ENCODE results near the gene HHATL.

HHATL gene

DNA sequence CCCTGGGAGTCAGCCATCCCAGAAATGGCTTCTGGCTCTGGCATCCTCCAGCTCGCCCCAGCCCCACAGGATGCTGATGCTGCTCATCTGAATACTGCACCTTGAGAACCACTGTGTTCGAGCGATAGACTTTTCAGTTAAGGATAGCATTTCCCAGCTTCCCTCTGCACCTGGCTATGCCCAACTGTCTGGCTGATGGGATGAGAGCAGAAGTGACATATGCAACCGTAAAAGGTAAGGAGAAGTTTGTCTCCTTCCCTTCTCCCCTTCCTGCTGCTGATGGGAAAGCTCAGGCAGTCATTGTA lies 9.7 kb upstream of the HHATL start:
- DNase-seq (ENCODE audit: low read depth) = no peak

DNA sequence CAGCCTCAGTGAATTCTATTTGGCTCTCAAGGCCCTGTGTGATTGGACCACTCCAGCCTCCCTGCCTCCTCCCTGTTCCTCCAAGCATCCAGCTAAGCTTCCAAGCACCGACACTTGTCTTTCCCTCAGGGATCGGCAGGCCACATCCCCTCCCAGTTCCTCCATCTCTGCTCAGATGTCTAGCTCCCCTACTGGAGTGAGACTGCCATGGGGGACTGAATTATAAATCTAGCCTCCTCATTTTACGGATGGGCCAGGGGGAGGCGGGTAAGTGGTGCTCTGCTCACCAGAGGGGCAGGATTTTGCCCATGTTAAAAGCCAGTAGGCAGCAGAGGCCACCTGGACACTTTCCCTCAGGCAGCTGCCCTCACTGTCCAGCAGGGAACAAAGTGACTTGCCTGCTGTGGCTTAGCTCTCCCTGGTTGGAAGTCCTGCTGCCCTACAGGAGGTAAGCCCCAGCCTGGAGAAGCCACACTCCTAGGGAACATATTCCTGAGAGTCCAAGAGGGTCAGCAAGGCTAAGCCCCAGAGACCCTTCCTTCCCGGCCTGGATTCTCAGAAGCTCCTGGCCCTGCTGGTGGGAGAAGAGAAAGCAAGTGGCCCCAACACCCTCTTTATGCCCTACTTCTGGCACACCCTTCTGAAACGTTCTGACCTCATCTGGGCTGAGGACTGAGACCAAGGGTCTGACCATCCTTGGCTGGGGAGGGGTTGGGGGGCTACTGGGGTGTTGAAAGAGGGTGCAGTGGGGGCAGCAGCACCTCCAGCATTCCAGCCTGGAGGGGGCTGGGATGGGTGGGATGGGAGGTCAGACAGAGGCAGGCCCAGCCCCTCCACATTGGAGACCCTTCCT lies 9.1 kb upstream of the HHATL start:
- DNase-seq (ENCODE audit: low read depth) = no peak

DNA sequence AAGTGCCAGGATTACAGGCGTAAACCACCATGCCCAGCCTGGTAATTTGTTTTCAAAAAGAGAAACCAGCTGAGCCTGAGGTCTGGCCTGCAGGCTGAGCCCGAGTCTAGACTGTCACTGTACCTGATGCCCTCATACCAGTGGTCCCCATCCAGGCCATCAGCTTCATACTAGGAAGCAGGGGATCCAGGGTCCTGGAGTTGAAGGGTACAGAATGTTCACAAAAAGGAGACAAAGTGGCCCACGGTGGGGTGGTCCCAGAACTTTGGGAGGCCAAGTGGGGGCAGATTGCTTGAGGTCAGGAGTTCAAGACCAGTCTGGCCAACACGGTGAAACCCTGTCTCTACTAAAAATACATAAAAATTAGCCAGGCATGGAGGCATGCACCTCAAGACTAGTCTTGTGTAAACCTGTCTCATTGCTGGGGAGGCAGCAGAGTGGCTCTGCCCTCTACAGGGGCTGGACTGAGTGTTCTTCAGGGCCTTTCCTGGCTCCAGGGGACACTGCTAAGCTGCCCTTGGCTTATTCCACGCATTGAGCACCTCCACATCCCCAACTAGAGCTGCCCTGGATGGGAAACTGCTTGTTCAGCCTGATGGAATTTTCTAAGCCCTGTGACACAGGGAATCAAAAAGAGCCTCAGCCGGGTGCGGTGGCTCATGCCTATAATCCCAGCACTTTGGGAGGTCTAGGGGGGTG lies 7.9 kb upstream of the HHATL start:
- no peak for DNase-seq (ENCODE audit: low read depth)

DNA sequence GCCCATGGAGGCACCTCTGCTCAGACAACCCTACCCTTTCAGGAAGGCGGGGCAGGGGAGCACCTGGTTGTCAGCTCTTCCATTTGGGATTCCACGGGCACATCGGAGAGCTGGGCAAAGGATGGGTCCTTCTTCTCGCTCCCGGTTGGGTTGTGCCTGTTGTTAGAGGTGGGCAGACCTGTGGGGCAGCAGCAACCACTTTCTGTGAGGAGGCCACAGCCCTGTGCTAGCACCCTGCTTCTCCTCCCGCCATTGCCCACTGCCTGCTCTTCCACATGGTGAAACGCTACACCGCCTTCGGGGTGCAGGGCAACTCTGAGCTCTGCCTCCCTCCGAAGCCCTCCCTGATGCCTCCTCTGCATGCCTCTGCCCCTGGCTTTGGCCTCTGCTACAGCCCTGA lies 7.0 kb upstream of the HHATL start:
- no peak for DNase-seq (ENCODE audit: low read depth)

DNA sequence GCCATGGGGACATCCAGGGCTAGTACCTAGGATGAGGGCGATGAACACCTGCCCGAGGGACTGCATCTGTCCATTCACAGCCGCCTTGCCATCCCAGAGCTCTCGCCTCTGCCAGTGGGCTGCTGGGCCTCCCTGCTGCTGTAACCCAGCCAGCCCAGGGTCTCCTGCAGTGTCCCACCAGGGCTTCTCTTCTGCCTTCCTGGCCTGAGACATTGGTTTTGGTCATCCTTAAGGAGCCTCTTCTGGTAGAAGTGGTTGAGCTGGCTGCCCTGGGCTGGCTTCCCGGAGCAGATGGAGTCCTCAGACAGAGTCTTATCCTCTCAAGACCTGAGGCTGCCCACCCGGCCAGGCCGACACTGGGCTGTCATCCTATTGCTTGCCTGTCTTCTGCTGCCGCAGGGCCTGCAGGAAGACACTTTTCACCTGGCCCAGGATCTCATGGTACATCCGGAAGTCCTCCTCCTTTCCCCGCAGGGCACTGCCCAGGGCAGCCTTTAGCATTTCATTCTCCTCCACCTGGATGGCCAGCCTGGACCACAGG lies 6.1 kb upstream of the HHATL start:
- DNase-seq (ENCODE audit: low read depth) = no peak

DNA sequence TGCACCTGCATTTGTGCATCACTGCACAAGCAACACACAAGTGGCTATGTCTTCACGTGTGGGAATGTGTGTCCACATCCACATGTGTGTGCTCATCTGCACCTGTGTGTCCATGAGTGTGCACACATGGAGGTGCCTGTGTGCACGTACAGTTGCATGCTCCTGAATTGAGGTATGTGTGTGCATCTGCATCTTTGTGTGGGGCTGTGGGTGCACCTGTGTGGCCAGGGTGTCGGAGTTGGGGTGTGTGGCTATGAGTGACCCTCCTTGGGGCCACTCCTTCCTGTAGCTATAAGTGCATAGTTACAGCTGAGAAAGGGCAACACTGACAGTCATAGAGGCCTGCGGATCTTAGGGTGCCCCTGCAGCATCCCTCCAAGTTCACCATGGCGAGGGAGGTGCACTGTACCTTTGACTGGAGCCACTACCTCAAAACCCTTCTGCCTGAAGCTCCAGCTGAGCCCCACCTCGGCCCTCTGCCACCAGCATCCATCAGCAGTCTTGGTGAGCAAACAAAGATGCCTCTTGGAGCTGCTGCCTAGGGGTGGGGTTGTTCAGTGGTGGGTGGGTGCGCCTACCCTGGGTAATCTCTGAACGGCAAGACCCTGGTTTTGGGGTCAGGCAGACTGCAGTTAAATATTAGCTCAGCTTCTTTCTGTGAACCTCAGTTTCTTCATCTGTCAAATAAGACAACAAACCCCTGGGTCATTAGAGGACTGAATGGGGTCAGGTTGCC lies 5.2 kb upstream of the HHATL start:
- DNase-seq (ENCODE audit: low read depth) = no peak

DNA sequence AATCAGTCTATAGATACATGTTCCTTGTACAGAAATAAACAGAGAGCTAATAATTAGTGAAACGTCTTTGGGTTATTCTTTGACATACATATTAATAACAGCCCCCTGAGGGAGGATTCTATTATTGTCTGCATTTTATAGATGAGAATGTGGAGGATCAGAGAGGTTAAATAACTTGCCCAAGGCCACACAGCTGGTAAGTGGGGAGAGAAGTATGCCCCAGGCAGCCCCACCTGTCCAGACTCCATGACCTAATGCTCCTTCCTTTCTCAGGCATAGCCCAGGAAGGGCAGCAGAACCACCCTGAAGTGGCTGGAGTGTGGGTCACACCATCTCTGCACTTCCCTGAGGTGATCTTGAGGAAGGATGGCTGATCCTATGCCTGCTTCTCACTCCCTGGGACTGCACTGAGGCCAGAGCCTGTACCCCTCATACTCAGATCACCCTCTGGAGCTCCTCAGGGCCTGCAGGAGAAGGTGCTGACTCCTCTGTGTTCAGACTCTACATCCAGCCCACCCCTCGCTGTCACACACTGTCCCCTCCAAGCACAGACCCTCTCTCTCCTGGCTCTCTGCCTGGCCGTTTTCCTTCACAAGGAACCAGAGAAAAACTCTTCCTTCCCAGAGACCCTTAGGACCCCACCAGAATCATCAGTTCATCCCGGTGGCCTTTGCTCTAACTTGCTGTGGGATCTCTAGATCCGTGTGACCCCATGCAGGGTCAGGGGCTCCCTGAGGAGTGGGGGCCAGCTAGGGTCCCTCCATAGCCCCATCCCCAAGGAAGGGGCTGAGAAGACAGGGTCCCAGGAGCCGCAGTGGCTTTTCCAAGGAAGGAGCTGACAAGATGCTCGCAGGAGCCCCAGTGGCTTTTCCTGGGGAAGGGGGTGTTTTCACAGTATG lies 4.4 kb upstream of the HHATL start:
- no peak for DNase-seq (ENCODE audit: low read depth)

DNA sequence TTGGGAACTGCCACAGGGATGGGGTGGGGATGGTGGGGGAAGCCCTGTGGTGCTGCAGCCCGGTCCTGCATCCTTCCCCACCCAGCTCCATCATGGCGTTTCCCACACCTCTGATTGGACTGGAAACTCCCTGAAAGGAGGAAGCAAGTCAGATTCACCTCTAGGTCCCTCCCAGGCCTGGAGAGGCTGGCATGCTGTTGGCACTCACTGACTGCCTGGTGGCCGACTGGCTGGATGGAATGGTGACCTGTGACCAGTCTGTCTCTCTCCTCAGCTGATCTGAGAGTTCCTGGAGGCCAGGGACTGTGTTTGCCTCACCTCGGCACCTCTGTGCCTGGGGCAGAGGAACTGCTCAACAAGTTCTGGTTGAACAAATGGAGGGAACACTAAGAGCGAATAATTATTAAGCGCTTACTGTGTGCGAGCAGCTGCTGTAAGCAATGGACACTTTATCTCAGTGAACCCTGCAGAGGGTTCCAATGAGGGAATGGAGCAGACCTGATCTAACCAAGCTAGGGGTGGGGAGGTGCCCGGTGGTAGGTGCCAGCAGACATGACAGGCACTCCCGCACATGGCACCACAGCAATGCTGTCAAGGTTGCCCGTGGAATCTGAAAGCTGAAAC lies 3.5 kb upstream of the HHATL start:
- no peak for DNase-seq (ENCODE audit: low read depth)

DNA sequence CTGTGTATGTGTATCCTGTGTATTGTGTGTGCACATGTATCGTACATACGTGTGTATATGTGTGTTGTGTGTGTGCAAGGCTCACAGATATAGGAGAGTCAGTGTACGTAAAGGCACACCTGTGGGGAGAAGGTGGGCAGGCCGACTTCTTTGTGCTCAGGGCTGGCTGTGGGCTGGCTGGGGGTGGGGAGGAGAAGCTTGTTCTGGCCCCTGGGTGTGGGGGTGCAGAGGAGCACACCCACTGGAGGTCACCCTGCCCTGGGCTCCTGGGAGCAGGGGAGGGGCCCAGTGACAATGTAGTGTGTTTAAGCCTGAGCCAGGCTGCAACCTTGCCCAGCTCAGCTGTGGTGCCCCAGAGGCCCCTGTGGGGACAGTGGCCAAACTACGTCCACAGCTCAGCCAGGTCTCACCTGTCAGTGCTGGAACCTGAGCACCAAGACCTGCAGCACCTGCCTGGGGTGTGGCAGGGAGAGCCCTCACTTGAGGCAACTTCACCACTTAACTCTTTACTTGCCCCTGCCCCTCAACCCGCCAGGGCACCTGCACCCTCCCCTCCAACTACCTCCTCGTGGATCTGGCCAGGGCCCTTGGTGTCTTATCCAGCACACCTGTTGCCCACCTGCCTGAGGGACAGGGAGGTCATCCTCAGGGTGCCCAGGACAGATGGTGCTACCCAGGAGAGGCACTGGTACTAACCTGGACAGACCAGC lies 2.6 kb upstream of the HHATL start:
- DNase-seq (ENCODE audit: low read depth) = no peak

DNA sequence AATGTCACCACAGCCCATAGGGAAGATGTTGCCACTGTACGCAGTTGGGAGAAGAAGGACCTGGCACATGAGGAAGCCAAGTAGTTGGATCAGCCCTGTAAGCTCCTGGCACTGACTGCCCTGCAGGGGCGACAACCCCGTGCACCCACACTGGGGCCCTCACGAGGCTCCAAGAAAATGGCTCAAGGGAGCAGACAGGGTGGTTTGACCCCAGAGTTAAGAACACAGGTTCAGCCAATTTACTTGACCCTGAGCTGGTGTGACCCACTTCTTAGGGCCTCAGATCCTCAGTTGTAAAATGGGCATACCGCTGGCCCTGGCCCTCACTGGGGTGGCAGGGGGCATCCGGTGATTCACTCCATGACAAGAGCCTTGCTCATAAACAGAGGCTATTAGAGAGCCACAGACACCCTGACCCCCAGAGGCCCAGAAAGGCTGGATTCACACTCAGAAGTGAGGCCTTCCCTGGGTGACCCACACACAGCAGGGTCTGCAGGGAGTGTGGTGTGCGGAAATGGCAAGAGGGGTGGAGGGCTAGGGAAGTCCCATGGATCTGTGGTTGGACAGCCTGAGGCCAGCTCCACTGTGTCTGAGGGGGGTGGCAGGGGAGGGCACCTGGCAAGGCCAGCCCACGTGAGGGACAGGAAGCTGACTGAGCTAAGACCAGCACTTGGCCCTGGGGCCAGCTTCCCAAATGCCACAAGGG lies 1.7 kb upstream of the HHATL start:
- no peak for DNase-seq (ENCODE audit: low read depth)

DNA sequence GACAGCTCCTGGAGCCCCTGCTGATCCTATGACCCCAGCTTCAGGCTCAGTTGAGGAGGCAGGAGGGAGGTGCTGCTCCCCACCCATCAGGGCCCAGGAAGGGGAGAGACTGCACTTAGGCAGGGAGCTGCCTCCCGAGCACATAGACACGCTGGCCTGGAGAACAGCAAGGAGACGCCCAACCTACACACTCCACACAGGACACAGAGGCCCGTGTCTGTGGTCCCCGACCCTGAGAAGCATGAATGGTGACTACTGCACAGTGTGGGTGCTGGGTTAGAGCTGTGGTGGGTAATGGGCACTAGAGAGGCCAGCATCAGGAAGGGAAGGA lies 1.1 kb upstream of the HHATL start:
- no peak for DNase-seq (ENCODE audit: low read depth)

DNA sequence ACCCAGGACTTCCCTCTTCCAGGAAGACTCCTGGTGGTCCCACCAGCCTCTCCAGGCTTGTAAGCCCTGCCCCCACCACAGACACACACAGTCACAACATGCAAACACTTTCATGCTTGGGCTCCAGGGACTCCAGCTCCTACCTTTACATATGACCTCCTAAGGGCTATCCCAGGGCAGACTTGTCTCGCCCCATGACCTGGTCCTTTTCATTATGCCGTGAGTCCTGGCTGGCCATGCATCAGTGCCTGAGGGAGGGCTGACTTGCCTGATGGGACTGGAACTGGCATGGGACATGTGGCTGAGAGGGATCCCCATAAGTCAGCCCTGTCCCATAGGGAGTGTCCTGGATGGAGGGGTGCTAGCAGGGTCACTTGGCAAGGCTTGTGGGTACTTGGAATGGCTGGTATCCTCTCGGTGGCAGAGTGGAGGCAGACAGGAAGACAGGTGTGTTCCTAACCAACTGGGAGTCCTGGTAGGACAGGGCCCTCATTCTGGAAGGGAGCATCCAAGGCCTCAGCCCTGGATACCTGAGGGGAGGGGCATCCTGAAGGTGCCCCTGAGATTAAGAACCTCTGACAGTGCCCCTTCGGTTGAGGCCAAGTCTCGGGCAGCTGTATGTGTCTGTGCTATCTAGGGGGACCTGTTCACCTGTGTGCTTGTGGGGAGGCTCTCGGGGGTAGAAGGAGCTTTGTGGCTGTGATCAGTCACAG lies 540 bp upstream of the HHATL start:
- DNase-seq (ENCODE audit: low read depth) = no peak

DNA sequence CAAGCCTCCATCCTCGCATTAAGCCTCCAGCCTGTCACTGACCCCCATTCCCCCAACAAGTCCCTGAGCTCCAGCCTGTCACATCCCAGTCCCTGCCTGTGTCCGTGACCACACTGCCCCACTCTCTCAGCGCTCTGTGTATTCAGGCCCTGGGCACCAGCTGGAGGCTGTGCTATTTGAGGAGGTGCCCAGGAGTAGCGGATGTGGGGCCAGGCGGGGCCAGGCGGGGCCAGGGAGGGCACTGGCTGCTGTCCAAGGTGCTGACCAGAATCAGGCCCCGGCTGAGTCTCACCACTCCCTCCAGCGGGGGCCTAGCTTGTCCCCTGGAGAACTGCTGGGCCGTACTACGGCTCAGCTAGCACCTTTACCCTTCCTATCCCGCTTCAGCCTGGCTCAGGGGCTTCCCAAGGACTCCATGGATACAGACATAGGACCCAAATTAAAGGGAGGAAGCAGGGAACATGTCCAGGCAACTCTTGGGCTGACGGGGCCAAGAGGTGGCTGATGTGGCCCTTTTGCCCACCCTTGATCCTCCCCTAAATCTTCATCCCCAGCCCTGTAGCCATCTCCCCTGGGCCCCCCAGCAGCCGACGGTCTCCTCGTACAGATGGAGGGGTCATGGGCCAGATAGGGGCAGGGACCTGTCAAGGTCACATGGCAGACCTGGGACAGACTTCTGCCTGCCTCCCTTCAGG lies 1.1 kb downstream of the HHATL start:
- peak; percentile 37 for DNase-seq (ENCODE audit: low read depth)

DNA sequence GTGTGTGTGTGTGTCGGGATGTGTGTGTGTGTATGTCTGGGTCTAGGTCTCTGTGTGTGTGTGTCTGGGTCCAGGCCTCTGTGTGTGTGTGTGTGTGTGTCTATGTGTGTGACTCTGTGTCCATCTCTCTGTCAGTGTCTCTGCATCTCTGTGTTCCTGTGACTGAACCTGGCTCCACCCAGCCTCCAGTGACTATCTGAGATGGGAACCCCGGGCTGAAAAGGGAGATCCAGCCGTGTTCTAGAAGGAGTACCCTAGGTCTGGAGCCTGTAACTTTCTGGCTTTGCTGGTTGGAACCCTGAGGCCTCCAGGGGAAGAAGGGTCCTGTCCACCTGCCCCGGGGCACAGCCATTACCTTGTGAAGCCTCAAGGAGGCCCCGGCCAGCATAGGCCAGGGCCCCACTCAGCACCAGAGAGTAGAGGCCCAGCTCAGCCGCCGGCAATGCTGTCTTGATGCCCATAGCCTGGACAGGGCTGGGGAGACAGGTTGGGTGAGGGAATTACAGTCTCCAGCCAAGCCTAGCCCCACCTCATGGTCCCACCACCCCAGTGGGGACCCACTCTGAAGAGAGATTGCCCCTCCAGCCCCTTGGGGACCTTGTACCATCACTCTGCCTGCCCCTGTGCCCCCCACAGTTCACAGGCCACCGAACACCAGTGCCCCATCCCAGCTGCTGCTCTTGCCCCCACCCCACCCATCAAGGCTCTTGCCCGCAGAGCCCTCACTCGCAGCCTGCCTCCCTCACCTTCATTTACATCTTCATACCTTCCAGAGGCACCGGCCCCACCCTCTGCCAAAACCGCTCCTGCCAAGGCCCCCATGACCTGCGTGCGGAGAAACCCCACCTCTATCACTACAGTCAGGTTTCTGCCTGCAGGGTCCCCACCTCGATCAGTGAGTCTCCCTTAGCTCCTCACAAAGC lies 2.0 kb downstream of the HHATL start:
- DNase-seq (ENCODE audit: low read depth) = no peak

DNA sequence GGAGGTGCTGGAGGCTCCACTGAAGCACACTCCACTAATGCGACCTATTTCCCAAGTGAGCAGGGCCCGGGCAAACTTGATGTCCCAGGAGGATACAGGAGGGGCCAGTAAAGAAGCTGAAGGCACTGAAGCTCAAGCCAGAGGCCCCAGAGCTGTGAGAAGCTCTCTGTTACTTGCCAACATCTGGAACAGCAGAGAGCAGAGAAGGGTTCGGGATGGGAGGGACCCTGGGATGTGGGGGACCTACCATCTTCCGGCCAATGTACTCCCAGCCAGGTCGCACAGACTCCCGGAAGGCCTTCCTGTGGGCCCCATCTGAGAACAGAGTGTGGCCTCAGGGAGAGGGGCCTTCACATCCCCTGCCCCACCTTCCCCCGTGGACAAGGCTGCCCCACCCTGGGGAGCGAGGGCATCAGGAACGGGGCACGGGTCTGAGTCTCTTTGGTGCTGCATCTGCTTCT lies 3.1 kb downstream of the HHATL start:
- DNase-seq (ENCODE audit: low read depth) = no peak

DNA sequence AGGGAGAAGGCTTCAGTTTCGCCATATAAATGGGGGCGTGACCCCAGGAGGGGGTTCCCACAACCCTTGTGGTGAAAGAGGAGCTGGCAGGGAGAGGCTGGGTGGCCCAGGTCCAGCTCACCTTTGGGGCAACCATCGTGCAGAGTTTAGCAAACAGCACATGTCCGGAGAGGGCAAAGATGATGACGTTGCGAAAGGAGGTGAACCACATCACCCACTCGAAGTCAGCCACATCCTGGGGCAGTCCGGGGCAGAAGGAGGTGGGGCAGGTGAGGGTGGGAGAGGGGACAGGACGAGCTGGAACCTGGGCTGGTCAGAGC lies 3.7 kb downstream of the HHATL start:
- DNase-seq (ENCODE audit: low read depth) = no peak

DNA sequence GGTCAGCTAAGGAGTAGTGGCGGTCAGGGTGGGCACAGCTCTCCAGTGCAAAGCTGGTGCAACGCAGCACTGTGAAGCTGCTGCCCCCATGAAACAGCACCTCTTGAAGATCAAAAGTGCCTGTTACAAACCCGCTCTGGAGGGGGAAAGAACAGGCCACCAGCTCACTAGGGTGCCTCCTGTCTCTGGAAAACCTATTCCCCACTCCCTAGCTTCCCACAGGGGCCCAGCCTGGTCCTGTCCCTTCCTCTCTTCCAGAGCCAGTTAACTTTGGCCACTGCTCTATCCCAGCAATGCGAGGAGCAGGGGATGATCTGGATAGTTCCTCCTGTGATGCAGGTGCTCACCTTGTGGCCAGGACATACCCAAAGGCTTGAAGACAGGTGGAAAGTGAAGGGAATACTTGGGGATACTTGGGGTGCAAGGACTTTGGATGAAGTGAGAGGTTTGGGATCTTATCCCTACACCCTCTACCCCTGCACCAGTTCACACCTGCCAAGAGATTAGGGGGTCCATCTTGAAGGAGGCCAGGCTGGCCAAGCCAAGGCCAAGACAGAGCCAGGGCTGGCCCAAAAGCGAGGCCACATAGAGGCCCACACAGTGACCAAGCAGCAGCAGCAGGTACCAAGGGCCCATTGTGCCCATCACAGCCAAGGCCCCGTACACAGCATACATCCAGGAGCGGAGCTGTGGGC lies 4.2 kb downstream of the HHATL start:
- no peak for DNase-seq (ENCODE audit: low read depth)

Data from T follicular helper cell (primary cell).